B cell (primary cell): ENCODE results near the gene AUNIP. TPM values are rescaled to one million over a fixed set of nuclear protein-coding genes. Genes with fewer than 3 reads are reported as not detected.

Source experiments
- ATAC-seq: fragments of 200-7000 bp; cut with Tn5 transposase; one replicate; pipeline ENCODE4 v1.10.0; 2021; ENCODE audit warnings: low read depth, mild to moderate bottlenecking, moderate number of reproducible peaks, moderate library complexity
- CTCF ChIA-PET: fragments of 350-600 bp; sonication (Branson Sonifier 250); formaldehyde crosslinking; loops from one replicate; lab custom pipeline; 2021; ENCODE audit warnings: antibody characterized with exemption, inconsistent platforms; lab: Charles Lee
- POLR2A ChIA-PET: fragments of 350-600 bp; sonication (Branson Sonifier 250); formaldehyde crosslinking; loops from one replicate; lab custom pipeline; 2021; ENCODE audit warnings: antibody characterized with exemption; lab: Charles Lee
- DNase-seq: peaks from one replicate; pipeline ENCODE4 v3.0.0; 2013
- H2AFZ ChIP-seq: 2 replicates; pipeline ENCODE4 v1.6.1; 2012; ENCODE audit warnings: mild to moderate bottlenecking, low read depth, low read length; ENCODE audit not compliant: insufficient read depth, poor library complexity, severe bottlenecking
- H3K27ac ChIP-seq, 2 donors: 1 replicate in 1 of 2; 2 replicates in 1 of 2; pipeline ENCODE4 v1.5.1; 2012 to 2013; ENCODE audit warnings: low read length in 2 of 2, mild to moderate bottlenecking in 2 of 2, moderate library complexity in 1 of 2
- H3K27me3 ChIP-seq, 4 experiments: fragments of 200-600 bp in 1 of 4; sonication (generic) in 1 of 4; replicated peaks in 1 of 4; 1 replicate in 2 of 4; 2 replicates in 2 of 4; pipeline versions ENCODE4 v1.6.1 to v1.7.0; 2013 to 2016; ENCODE audit warnings: low read length in 3 of 4, mild to moderate bottlenecking in 2 of 4, mixed read lengths in 1 of 4, moderate library complexity in 1 of 4; ENCODE audit not compliant: insufficient read depth in 4 of 4, control insufficient read depth in 3 of 4; ENCODE audit errors: control extremely low read depth in 1 of 4
- H3K36me3 ChIP-seq, 2 experiments: replicated peaks in 1 of 2; 1 replicate in 1 of 2; 2 replicates in 1 of 2; pipeline versions ENCODE4 v1.6.1 to v1.7.1; 2013; ENCODE audit warnings: low read length in 1 of 2; ENCODE audit not compliant: insufficient read depth in 2 of 2, control insufficient read depth in 1 of 2; ENCODE audit errors: control extremely low read depth in 1 of 2, extremely low read depth in 1 of 2
- H3K4me1 ChIP-seq, 2 donors: fragments of 200-600 bp in 1 of 2; sonication (generic) in 1 of 2; 1 replicate in 1 of 2; 2 replicates in 1 of 2; pipeline versions ENCODE4 v1.5.1 to v1.6.1; 2013 to 2017; ENCODE audit warnings: low read length in 2 of 2; ENCODE audit not compliant: control insufficient read depth in 2 of 2, insufficient read depth in 2 of 2
- H3K4me2 ChIP-seq: replicated peaks from 2 replicates; pipeline ENCODE3; 2012; ENCODE audit warnings: mild to moderate bottlenecking, low read depth, low read length; ENCODE audit not compliant: poor library complexity, severe bottlenecking
- H3K4me3 ChIP-seq, 5 experiments: fragments of 200-600 bp in 1 of 5; sonication (generic) in 1 of 5; 1 replicate in 3 of 5; 2 replicates in 2 of 5; pipeline versions ENCODE4 v1.5.1 to v1.7.0; 2011 to 2016; ENCODE audit warnings: low read length in 4 of 5, mild to moderate bottlenecking in 4 of 5, low read depth in 2 of 5, control low read depth in 1 of 5, moderate library complexity in 1 of 5; ENCODE audit not compliant: insufficient read depth in 1 of 5; ENCODE audit errors: control extremely low read depth in 1 of 5, extremely low read depth in 1 of 5
- H3K79me2 ChIP-seq: fragments of 200-600 bp; sonication (generic); one replicate; pipeline ENCODE4 v1.6.0; 2016; ENCODE audit warnings: low read length; ENCODE audit not compliant: control insufficient read depth, insufficient read depth
- H3K9ac ChIP-seq: fragments of 200-600 bp; sonication (generic); 2 replicates; pipeline ENCODE4 v1.6.1; 2017; ENCODE audit warnings: mild to moderate bottlenecking, low read length, moderate library complexity
- H3K9me3 ChIP-seq, 3 donors: one replicate each; pipeline versions ENCODE4 v1.6.1 to v1.7.1; 2013; ENCODE audit warnings: low read length in 2 of 3; ENCODE audit not compliant: control insufficient read depth in 2 of 3, insufficient read depth in 1 of 3; ENCODE audit errors: control extremely low read depth in 1 of 3
- H4K20me1 ChIP-seq: 2 replicates; pipeline ENCODE4 v1.6.0; 2012; ENCODE audit warnings: mild to moderate bottlenecking, low read length; ENCODE audit not compliant: insufficient read depth, control insufficient read depth, poor library complexity, severe bottlenecking
- H3K27ac Mint-ChIP-seq: one replicate; pipeline ENCODE4 v1.8.0; 2021; ENCODE audit warnings: mixed read lengths
- H3K27me3 Mint-ChIP-seq: one replicate; pipeline ENCODE4 v1.8.0; 2021; ENCODE audit warnings: mixed read lengths
- H3K4me1 Mint-ChIP-seq: one replicate; pipeline ENCODE4 v1.8.0; 2021; ENCODE audit warnings: mixed read lengths
- H3K4me3 Mint-ChIP-seq: one replicate; pipeline ENCODE4 v1.8.0; 2021; ENCODE audit warnings: mixed read lengths
- H3K9me3 Mint-ChIP-seq: one replicate; pipeline ENCODE4 v1.8.0; 2022; ENCODE audit warnings: mixed read lengths; ENCODE audit not compliant: insufficient read depth
- EZH2 ChIP-seq: IDR thresholded peaks from 2 replicates; pipeline ENCODE4 v1.6.1; 2012; ENCODE audit warnings: borderline replicate concordance, low read depth, mild to moderate bottlenecking, moderate library complexity, low read length; ENCODE audit not compliant: insufficient read depth, poor library complexity, severe bottlenecking
- WGBS: methylation state at CpG from one replicate; pipeline ENCODE4 v1.1.5; 2013; ENCODE audit warnings: missing lambda C conversion rate; ENCODE audit not compliant: insufficient coverage; 5-methylcytosine and 5-hydroxymethylcytosine counted together
- intact Hi-C: fragments of 100-400 bp; cut with micrococcal nuclease; formaldehyde crosslinking; loops from one replicate; pipeline ENCODE4 v1.10.0; 2022
- polyA plus RNA-seq: library from polyadenylated mRNA; depleted of rRNA; stranded (reverse); fragments of >200 nt; gene quantifications from 2 replicates; pipeline ENCODE4 v1.2.3, GENCODE V29; 2012
- total RNA-seq, 2 donors: library from RNA; stranded (reverse); fragments of 120-200 nt in 1 of 2; gene quantifications; 1 replicate in 1 of 2; 2 replicates in 1 of 2; pipeline versions ENCODE4 v1.2.3 to v1.2.4, GENCODE V29; 2013 to 2022
- TF ChIP-seq, protein P1 (sequence below): fragments of 200-600 bp; IDR thresholded peaks from one replicate; pipeline ENCODE4 v1.8.0; 2022; ENCODE audit warnings: antibody characterized with exemption, mild to moderate bottlenecking

AUNIP gene
- total and polyA plus RNA-seq, 2 donors (not counting 1 experiment from before 2014, with no cell fraction given) = 0.27 TPM; not detected in 1

DNA sequence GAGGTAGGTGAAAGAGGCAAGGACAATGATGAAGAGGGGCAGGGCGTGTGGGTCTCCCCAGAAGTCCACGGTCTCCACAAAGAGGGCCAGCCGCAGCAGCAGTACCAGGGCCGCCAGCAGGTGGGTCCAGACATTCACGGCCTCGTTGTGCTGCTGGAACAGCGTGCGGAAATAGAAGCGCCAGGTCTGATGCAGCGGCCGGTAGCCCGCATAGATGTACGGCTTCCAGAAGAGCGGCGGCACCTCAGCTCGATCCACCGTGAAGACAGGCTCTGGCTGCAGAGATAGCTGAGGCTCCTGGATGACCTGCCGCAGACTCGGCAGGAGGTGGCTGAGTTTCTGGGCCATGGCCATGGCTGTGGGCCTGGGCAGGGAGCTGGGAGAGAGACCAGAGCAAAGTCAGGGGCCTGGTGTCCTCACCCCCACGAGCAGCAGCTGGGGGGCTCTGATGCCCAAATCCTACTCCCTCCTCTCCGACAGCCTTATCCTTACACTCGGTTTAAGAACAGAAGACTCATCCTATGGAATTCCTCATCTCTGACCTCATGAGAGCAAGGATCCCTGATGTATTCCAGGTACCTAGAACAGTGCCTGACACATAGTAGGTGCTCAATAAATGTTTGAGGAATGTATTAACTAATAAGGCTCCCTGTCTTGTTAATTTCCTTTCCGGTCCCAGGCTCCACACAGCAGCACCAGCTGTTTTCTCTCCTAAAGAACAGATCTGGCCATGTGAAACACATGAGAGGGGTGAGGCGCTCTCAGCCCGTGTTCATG, 4.4 kb upstream of the AUNIP start:
- Histone ChIP-seq H2AFZ (no peak overlapping the region), H3K36me3 (no peaks in the 10 kb centered on the region), H3K79me2 (no peaks in the 10 kb centered on the region), H3K9me3 (peaks cover 0 to 4% (median 0%) of the 10 kb centered on the region in 3 donors), H3K4me1 (peaks cover 20 to 25% of the 10 kb centered on the region in 2 donors), H3K4me3 (no peak overlapping the region), H4K20me1 (no peaks in the 10 kb centered on the region), H3K4me2 (no peak overlapping the region), H3K27ac (no peak overlapping the region), H3K9ac (no peak overlapping the region), H3K27me3 (no peaks in the 10 kb centered on the region)
- TF ChIP-seq, protein P1, sequence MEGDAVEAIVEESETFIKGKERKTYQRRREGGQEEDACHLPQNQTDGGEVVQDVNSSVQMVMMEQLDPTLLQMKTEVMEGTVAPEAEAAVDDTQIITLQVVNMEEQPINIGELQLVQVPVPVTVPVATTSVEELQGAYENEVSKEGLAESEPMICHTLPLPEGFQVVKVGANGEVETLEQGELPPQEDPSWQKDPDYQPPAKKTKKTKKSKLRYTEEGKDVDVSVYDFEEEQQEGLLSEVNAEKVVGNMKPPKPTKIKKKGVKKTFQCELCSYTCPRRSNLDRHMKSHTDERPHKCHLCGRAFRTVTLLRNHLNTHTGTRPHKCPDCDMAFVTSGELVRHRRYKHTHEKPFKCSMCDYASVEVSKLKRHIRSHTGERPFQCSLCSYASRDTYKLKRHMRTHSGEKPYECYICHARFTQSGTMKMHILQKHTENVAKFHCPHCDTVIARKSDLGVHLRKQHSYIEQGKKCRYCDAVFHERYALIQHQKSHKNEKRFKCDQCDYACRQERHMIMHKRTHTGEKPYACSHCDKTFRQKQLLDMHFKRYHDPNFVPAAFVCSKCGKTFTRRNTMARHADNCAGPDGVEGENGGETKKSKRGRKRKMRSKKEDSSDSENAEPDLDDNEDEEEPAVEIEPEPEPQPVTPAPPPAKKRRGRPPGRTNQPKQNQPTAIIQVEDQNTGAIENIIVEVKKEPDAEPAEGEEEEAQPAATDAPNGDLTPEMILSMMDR = no peak
- no peak for TF ChIP-seq EZH2
- H3K9me3 Mint-ChIP-seq = no peaks in the 10 kb centered on the region
- WGBS = 98% methylated on average over 23 of the region's 25 CpGs
- ChIA-PET CTCF (interaction anchor here (0.9 kb wide), 1 partner anchor 31 kb away, joined by 3 read pairs; no protein-coding TSS in a partner anchor), POLR2A (no interaction called here)
- H3K27me3 Mint-ChIP-seq = no peaks in the 10 kb centered on the region
- DNase-seq = no peak
- no peak for ATAC-seq
- intact Hi-C loops = no loop called here
- peaks cover 23% of the 10 kb centered on the region for H3K4me1 Mint-ChIP-seq
- H3K4me3 Mint-ChIP-seq = no peak overlapping the region
- H3K27ac Mint-ChIP-seq = no peak overlapping the region
